GM12878 (cell line): Measurements from ENCODE around the gene LCN12. TPM values are rescaled to one million over a fixed set of nuclear protein-coding genes. Genes with fewer than 3 reads are reported as not detected.
A peak's percentile ranks its signal among the peaks of the same experiment; 100 is the strongest.

Source experiments
- ATAC-seq: fragments of 200-7000 bp; cut with Tn5 transposase; 3 replicates; pipeline ENCODE4 v1.9.1; 2020; ENCODE audit warnings: mild to moderate bottlenecking, moderate library complexity
- BruUV-seq: library from RNA; stranded (reverse); fragments of 400-500 nt; replicated peaks from 2 replicates; lab custom pipeline; 2021; lab: Mats Ljungman, UMichigan
- CTCF ChIA-PET: fragments of 300-600 bp; sonication (Branson Sonifier 250); formaldehyde crosslinking; extraction: SDS; loops from one replicate; lab custom pipeline; 2021; ENCODE audit warnings: inconsistent platforms; lab: Yijun Ruan, JAX
- POLR2A ChIA-PET: fragments of 350-600 bp; formaldehyde crosslinking; extraction: SDS; loops from one replicate; lab custom pipeline; 2021; ENCODE audit warnings: inconsistent platforms; lab: Charles Lee
- RAD21 ChIA-PET: fragments of 300-600 bp; sonication (Branson Sonifier 250); formaldehyde crosslinking; loops from one replicate; lab custom pipeline; 2023; ENCODE audit warnings: antibody characterized with exemption; ENCODE audit not compliant: unreplicated experiment; lab: Charles Lee
- SMC1A ChIA-PET: fragments of 300-600 bp; sonication (Branson Sonifier 250); formaldehyde crosslinking; loops from one replicate; lab custom pipeline; 2023; ENCODE audit not compliant: unreplicated experiment, uncharacterized antibody; lab: Charles Lee
- DNase-seq: peaks from one replicate; pipeline ENCODE4 v3.0.0-alpha.2; 2011; ENCODE audit warnings: low read depth, low spot score
- FAIRE-seq: peaks from 3 replicates; lab custom pipeline; 2011; peaks lifted over from hg19 to GRCh38; lab: Jason Lieb, UNC
- H2AFZ ChIP-seq: 2 replicates; pipeline ENCODE4 v1.6.0; 2011; ENCODE audit warnings: low read depth, low read length, control low read depth; ENCODE audit not compliant: control insufficient read depth
- H3K27ac ChIP-seq: 2 replicates; pipeline ENCODE4 v1.5.1; 2011; ENCODE audit warnings: control low read depth; ENCODE audit not compliant: control insufficient read depth, insufficient read depth
- H3K27me3 ChIP-seq, 2 experiments: replicated peaks in 1 of 2; 2 replicates each; pipeline versions ENCODE4 v1.6.0 to v1.6.1; 2011; ENCODE audit warnings: low read length in 1 of 2; ENCODE audit not compliant: control insufficient read depth in 2 of 2, insufficient read depth in 2 of 2
- H3K36me3 ChIP-seq, 2 experiments: 2 replicates each; pipeline ENCODE4 v1.5.1; 2011; ENCODE audit warnings: low read length in 1 of 2; ENCODE audit not compliant: control insufficient read depth in 2 of 2, insufficient read depth in 2 of 2
- H3K4me1 ChIP-seq: 2 replicates; pipeline ENCODE4 v1.6.1; 2011; ENCODE audit warnings: mild to moderate bottlenecking, low read length, moderate library complexity, mixed read lengths; ENCODE audit not compliant: control insufficient read depth, insufficient read depth
- H3K4me2 ChIP-seq: 2 replicates; pipeline ENCODE4 v1.6.0; 2011; ENCODE audit warnings: control low read depth; ENCODE audit not compliant: control insufficient read depth, insufficient read depth
- H3K4me3 ChIP-seq: fragments of 200-600 bp; sonication (generic); 2 replicates; pipeline ENCODE4 v1.5.1; 2016
- H3K79me2 ChIP-seq: 2 replicates; pipeline ENCODE4 v1.6.0; 2011; ENCODE audit warnings: low read length; ENCODE audit not compliant: control insufficient read depth, insufficient read depth
- H3K9ac ChIP-seq: 2 replicates; pipeline ENCODE4 v1.8.0; 2011; ENCODE audit warnings: low read length, control low read depth, mixed read lengths; ENCODE audit not compliant: control insufficient read depth, insufficient read depth
- H3K9me3 ChIP-seq: replicated peaks from 3 replicates; pipeline ENCODE4 v1.5.1; 2011; ENCODE audit warnings: mild to moderate bottlenecking, low read length; ENCODE audit not compliant: control insufficient read depth, insufficient read depth
- H4K20me1 ChIP-seq: 2 replicates; pipeline ENCODE4 v1.6.0; 2011; ENCODE audit not compliant: control insufficient read depth, insufficient read depth
- CEBPB ChIP-seq, 2 experiments: fragments of 150-350 bp in 1 of 2; IDR thresholded peaks; 2 replicates each; pipeline ENCODE4 v1.6.1; 2012 to 2014; ENCODE audit warnings: low read depth in 2 of 2, low read length in 2 of 2, borderline replicate concordance in 1 of 2, inconsistent platforms in 1 of 2
- HDAC6 ChIP-seq: fragments of 200-600 bp; sonication (generic); IDR thresholded peaks from one replicate; pipeline ENCODE4 v1.8.0; 2017; ENCODE audit warnings: antibody characterized with exemption; ENCODE audit not compliant: unreplicated experiment
- POLR2A ChIP-seq: IDR thresholded peaks from 2 replicates; pipeline ENCODE4 v1.6.1; 2011; ENCODE audit warnings: low read depth, mild to moderate bottlenecking, low read length
- SIX5 ChIP-seq: IDR thresholded peaks from 2 replicates; pipeline ENCODE4 v1.6.1; 2011; ENCODE audit warnings: mild to moderate bottlenecking, low read depth, low read length, moderate library complexity; ENCODE audit not compliant: severe bottlenecking
- WGBS: methylation state at CpG from one replicate; pipeline ENCODE4 v1.1.6; 2016; ENCODE audit warnings: low lambda C conversion rate; ENCODE audit not compliant: insufficient replicate concordance, insufficient coverage; ENCODE audit errors: missing lambda C conversion rate; 5-methylcytosine and 5-hydroxymethylcytosine counted together
- in situ Hi-C: fragments of 300-500 bp; cut with MboI; formaldehyde crosslinking; loops from 9 replicates; pipeline ENCODE4 v1.14.3; 2018; ENCODE audit warnings: mixed read lengths
- intact Hi-C: fragments of 100-400 bp; cut with micrococcal nuclease; formaldehyde crosslinking; loops from one replicate; pipeline ENCODE4 v1.14.2; 2022; ENCODE audit not compliant: unreplicated experiment
- polyA plus RNA-seq, 11 experiments: library from polyadenylated mRNA; depleted of rRNA in 4 of 11; unstranded in 6 of 11; stranded (reverse) in 5 of 11; fragments of >200 nt; fragmentation: Nextera tagmentation in 4 of 11; fragmentation: Illumina TruSeq in 1 of 11; extraction: Ambion mirVana in 4 of 11; extraction: Trizol in 1 of 11; gene quantifications; 1 replicate in 1 of 11; 2 replicates in 10 of 11; pipeline versions ENCODE4 v1.2.1 to v1.2.3, GENCODE V29; 2011 to 2016; ENCODE audit warnings: inconsistent platforms in 2 of 11, missing spikeins in 2 of 11, low read depth in 1 of 11
- total RNA-seq, 4 experiments: library from RNA; depleted of rRNA in 3 of 4; stranded (reverse); fragments of >200 nt in 3 of 4; fragmentation: Illumina TruSeq in 1 of 4; extraction: Trizol in 1 of 4; gene quantifications; 2 replicates each; pipeline versions ENCODE4 v1.2.1 to v1.2.3, GENCODE V29; 2013 to 2021
- TF ChIP-seq, protein P1 (sequence below): fragments of 450-650 bp; IDR thresholded peaks from 2 replicates; pipeline ENCODE4 v1.6.1; 2017; ENCODE audit warnings: mild to moderate bottlenecking, moderate library complexity

Gene LCN12
- total and polyA plus RNA-seq, 10 of the 15 experiments (the other 5 are each of a cell fraction or from before 2014, with no cell fraction given), result 0.06 to 0.64 (median 0.40) TPM; not detected in 3

GRCh38 chr9:136906266-136906665 lies 45.8 kb upstream of the LCN12 start (continued):
- TF ChIP-seq, protein P1, sequence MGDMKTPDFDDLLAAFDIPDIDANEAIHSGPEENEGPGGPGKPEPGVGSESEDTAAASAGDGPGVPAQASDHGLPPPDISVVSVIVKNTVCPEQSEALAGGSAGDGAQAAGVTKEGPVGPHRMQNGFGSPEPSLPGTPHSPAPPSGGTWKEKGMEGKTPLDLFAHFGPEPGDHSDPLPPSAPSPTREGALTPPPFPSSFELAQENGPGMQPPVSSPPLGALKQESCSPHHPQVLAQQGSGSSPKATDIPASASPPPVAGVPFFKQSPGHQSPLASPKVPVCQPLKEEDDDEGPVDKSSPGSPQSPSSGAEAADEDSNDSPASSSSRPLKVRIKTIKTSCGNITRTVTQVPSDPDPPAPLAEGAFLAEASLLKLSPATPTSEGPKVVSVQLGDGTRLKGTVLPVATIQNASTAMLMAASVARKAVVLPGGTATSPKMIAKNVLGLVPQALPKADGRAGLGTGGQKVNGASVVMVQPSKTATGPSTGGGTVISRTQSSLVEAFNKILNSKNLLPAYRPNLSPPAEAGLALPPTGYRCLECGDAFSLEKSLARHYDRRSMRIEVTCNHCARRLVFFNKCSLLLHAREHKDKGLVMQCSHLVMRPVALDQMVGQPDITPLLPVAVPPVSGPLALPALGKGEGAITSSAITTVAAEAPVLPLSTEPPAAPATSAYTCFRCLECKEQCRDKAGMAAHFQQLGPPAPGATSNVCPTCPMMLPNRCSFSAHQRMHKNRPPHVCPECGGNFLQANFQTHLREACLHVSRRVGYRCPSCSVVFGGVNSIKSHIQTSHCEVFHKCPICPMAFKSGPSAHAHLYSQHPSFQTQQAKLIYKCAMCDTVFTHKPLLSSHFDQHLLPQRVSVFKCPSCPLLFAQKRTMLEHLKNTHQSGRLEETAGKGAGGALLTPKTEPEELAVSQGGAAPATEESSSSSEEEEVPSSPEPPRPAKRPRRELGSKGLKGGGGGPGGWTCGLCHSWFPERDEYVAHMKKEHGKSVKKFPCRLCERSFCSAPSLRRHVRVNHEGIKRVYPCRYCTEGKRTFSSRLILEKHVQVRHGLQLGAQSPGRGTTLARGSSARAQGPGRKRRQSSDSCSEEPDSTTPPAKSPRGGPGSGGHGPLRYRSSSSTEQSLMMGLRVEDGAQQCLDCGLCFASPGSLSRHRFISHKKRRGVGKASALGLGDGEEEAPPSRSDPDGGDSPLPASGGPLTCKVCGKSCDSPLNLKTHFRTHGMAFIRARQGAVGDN, result peak; percentile 71
- TF ChIP-seq SIX5 (no peak), CEBPB (IDR thresholded peaks at IDR 0.05; ENCODE audit: borderline replicate concordance in 1 of 2, low read depth in 2 of 2, low read length in 2 of 2) (no peak), HDAC6 (no peak)

GRCh38 chr9:136907011-136907914 lies 44.8 kb upstream of the LCN12 start:
- in situ Hi-C loops (no loop called here), intact Hi-C loops (no loop called here)
- peak; percentile 16; the same call in 1 of the 2 replicates for TF ChIP-seq POLR2A
- no peak for TF ChIP-seq HDAC6
- peaks cover 16% of the 10 kb centered on the region for H3K79me2 ChIP-seq
- ChIA-PET SMC1A (interaction anchor here (1.3 kb wide), 1 partner anchor 26 kb away, joined by 3 read pairs; no protein-coding TSS in a partner anchor), POLR2A (no interaction called here), RAD21 (no interaction called here), CTCF (interaction anchor here (0.6 kb wide), 1 partner anchor 81 kb away, joined by 4 read pairs; no protein-coding TSS in a partner anchor)
- H2AFZ ChIP-seq, result no peak overlapping the region
- peaks cover 11% of the 10 kb centered on the region for H3K4me1 ChIP-seq
- no peak overlapping the region for H3K4me2 ChIP-seq
- DNase-seq (no peak), FAIRE-seq (no peak), ATAC-seq (no peak)
- no peak overlapping the region for H3K27ac ChIP-seq
- H3K27me3 ChIP-seq, result no peaks in the 10 kb centered on the region
- no peak overlapping the region for H3K4me3 ChIP-seq
- peaks cover 18 to 38% of the 10 kb centered on the region in 2 experiments; a peak in 3 of 4 replicates for H3K36me3 ChIP-seq
- no TSS peak for BruUV-seq
- WGBS, result 98% methylated on average over 28 of the region's 29 CpGs
- H4K20me1 ChIP-seq, result no peaks in the 10 kb centered on the region
- H3K9ac ChIP-seq, result no peak overlapping the region
- peaks cover 5% of the 10 kb centered on the region; the same call in 2 of the 3 replicates for H3K9me3 ChIP-seq
